ENCODE results near the gene GALNT10.

DNA sequence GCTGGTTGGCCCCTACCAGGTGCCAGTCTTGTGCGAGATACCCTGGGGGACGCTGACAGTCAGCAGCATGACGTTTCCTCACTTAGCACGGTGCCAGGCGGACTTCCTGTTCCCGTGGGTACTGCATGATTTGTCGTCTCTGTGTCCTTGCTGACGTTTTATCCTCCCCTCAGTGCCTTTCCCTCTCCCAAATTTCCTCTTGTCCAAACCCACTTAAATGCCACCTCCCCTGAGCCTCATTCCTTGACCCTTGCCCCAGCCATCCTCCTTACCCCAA is 194.6 kb downstream of the GALNT10 start:
- TF ChIP-seq, protein P1, sequence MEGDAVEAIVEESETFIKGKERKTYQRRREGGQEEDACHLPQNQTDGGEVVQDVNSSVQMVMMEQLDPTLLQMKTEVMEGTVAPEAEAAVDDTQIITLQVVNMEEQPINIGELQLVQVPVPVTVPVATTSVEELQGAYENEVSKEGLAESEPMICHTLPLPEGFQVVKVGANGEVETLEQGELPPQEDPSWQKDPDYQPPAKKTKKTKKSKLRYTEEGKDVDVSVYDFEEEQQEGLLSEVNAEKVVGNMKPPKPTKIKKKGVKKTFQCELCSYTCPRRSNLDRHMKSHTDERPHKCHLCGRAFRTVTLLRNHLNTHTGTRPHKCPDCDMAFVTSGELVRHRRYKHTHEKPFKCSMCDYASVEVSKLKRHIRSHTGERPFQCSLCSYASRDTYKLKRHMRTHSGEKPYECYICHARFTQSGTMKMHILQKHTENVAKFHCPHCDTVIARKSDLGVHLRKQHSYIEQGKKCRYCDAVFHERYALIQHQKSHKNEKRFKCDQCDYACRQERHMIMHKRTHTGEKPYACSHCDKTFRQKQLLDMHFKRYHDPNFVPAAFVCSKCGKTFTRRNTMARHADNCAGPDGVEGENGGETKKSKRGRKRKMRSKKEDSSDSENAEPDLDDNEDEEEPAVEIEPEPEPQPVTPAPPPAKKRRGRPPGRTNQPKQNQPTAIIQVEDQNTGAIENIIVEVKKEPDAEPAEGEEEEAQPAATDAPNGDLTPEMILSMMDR (IDR thresholded peaks at IDR 0.05 in 8 of 11, conservative IDR thresholded peaks at IDR 0.05 in 3 of 11): peak in 1 of 11 experiments; percentile 15
- peak; percentile 22 to 84 (median 71) for TF ChIP-seq POLR2AphosphoS5 (IDR thresholded peaks at IDR 0.05)
- TF ChIP-seq POLR2A (IDR thresholded peaks at IDR 0.05): no peak

Data from spleen (tissue), 7 donors.